Inflammatory macrophage (primary cell): ENCODE measurements around the gene RPS6KC1.
"Not testable (repeated sequence)": the region's sequence is repeated elsewhere in the genome, so short reads cannot be mapped to it uniquely, and the experiment has no call there.

Experiments used
- DNase-seq, 2 donors: peaks; one replicate each; pipeline ENCODE4 v3.0.0-alpha.2; 2020 to 2022
- total RNA-seq, 18 experiments: gene quantifications; one replicate each; lab custom pipeline; 2026; ENCODE audit warnings: mixed read lengths in 6 of 18, inconsistent platforms in 2 of 18; lab: John Stamatoyannopoulos, UW

Gene RPS6KC1, protein sequence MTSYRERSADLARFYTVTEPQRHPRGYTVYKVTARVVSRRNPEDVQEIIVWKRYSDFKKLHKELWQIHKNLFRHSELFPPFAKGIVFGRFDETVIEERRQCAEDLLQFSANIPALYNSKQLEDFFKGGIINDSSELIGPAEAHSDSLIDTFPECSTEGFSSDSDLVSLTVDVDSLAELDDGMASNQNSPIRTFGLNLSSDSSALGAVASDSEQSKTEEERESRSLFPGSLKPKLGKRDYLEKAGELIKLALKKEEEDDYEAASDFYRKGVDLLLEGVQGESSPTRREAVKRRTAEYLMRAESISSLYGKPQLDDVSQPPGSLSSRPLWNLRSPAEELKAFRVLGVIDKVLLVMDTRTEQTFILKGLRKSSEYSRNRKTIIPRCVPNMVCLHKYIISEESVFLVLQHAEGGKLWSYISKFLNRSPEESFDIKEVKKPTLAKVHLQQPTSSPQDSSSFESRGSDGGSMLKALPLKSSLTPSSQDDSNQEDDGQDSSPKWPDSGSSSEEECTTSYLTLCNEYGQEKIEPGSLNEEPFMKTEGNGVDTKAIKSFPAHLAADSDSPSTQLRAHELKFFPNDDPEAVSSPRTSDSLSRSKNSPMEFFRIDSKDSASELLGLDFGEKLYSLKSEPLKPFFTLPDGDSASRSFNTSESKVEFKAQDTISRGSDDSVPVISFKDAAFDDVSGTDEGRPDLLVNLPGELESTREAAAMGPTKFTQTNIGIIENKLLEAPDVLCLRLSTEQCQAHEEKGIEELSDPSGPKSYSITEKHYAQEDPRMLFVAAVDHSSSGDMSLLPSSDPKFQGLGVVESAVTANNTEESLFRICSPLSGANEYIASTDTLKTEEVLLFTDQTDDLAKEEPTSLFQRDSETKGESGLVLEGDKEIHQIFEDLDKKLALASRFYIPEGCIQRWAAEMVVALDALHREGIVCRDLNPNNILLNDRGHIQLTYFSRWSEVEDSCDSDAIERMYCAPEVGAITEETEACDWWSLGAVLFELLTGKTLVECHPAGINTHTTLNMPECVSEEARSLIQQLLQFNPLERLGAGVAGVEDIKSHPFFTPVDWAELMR
- 32.7 to 134 (median 45.1) reads per million in 18 experiments for total RNA-seq

DNA sequence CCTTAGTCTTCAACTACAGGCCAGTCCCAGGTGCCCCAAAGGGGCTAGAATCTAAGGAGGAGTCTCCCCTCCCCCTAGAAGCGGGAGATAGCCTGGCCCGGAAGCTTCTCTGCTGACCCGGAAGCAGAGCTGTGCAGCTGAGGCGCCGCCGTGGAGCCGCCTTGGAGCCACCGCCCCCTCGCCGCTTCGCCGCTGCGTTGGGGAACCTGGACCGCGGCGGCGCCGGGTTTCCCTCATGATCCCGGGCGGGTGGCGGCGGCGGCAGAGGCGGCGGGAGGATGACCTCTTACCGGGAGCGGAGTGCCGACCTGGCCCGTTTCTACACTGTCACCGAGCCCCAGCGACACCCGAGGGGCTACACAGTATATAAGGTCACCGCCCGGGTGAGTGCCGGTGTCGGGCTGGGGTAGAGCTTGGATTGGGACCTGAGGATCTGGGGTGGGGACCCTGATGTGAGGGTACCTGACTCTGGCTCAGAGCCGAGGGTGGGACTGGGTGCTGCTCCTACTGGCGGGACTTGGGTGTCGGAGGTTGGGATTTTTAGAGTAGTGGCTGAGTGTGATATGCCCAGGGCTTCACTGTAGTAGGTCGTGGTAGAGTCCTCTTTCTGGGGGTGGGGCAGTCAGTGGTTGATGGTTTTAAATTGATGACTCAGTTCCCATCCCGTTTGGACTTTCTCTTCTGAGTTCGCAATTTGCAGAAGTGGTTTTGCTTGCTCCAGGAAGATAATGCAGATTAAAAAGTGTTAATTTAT, at the start of gene RPS6KC1:
RPS6KC1 (plus strand) TSS at position 115 of the 754 bp plus-strand sequence; CDS start at position 279, 164 bp downstream.
- DNase-seq: peak; percentile 77 to 89

DNA sequence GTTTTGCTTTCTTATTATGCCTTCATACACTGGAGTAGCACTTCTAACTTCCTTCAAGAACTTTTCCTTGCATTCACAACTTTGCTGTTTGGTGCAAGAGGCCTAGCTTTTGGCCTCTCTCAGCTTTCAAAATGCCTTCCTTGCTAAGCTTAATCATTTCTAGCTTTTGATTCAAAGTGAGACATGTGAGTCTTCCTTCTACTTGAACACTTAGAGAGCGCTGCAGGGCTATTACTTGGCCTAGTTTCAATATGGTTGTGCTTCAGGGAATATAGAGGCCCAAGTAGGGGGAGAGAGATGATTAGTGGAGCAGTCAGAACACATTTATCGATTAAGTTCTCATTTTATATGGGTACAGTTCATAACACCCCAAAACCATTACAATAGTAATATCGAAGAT, 47.8 kb upstream of the RPS6KC1 start:
- no peak for DNase-seq

DNA sequence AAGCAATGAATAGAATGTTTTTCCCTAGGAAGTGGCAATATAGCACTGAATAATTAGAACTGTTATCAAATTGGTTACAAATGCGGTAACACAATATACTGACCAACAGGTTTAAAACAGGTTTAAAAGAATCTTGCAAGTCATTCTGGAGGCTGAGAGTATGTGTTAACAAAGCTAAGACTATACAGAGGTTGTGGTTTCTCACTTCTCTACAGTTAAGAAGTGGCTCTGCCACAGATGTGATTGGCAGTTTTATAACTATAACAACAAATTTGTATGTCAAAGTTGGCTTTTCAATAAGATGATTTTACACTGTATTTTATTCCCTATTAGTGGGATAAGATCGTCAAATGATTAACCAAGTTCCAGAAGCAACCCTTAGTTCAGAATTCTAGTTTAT, 42.5 kb upstream of the RPS6KC1 start:
- no peak for DNase-seq

DNA sequence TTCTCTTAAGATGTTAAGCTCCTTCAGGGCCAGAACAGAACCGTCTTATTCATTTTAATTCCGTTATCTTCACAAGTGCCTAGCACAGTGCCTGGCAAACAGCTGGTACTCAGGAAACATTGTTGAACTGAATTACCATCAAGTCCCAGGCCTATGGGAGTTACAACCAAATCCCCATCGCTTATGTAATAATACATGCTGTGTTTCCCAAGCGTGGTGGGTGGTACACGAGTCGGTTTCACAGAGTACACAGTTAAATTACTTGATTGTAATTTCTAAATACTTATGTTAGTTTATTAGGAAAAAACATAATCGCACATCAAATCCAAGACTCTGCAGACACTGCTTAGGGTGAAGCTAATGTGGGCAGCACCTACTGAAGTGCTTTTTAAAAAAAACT, 36.4 kb upstream of the RPS6KC1 start:
- peak; percentile 58 to 67 for DNase-seq

DNA sequence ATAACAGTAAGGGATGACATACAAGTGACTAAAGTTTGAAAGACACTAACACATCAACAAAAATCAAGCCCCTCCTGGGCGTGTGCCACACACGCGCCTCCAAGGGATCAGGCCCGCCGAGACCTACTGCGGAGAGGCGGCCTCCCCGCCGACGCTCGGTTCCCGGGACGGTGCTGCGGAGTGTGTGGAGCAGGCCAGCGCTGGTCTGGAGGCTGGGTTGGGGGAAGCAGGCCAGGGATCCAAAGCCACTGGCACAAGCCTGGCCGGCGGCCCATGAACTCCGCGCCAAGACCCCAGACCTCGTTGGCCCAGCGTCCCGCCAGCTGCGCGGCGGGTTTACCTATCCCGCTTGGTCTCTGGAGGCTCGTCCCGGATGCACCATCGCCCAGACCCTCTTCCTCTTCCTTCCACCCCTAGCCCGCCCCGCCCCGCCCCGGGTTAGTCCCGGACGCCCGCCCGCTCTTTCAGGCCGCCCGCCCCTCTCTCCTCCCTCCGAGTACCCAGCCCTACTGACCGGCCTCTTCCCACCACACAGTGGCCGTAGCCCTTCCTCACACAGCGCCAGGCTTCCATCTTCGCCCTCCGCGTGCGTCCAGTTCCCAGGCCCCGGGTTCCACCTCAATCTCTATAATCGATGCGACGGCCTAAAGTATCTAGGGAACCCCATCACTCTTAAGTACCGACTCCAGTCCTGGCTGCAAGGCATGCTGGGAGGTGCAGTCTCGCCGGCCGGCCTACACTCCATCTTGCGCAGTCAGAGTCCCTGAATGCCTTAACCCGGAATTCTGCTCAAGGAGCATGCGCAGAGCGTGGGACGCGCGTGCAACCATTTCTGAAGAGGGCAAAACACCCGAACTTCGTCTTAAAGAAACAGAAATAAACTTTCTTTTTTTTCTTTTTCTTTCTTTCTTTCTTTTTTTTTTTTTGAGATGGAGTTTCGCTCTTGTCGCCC, 35.7 kb upstream of the RPS6KC1 start, which contains the start of gene ANGEL2:
ANGEL2 (minus strand) TSS at position 769 of the 952 bp plus-strand sequence; CDS start at position 573, 196 bp downstream.
- peak; percentile 98 to 99 for DNase-seq

DNA sequence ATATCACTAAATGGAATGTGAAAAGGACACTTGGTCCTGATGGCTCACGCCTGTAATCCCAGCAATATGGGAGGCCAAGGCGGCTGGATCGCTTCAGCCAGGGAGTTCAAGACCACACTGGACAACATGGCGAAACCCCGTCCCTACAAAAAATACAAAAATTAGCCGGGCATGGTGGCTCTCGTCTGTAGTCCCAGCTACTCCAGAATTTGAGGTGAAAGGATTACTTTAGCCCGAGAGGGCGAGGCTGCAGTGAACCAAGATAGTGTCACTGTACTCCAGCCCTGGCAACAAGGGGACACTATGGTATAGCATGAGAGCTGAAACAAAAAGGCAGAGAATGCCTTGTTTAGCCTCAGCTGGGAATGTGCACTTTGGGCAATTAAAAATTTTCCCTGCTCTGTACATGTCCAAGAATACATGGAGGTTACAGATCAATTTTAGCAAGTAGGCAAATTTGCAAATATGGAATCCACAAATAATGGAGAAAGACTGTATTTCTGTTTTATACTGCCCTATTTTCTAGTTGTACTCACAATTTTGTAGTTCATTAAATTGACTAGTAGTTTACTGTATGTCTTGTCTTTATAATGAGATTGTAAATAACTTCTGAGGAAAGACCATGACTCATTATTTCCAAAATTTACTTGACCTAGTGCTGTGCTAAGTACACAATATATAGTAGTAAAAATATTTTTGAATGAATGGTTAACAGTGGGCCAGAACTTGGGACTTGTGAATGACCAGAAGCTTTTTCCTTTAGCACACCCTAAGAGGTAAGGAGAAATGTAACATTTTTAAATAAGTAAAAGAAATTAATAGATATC, 33.4 kb upstream of the RPS6KC1 start:
- no peak for DNase-seq

DNA sequence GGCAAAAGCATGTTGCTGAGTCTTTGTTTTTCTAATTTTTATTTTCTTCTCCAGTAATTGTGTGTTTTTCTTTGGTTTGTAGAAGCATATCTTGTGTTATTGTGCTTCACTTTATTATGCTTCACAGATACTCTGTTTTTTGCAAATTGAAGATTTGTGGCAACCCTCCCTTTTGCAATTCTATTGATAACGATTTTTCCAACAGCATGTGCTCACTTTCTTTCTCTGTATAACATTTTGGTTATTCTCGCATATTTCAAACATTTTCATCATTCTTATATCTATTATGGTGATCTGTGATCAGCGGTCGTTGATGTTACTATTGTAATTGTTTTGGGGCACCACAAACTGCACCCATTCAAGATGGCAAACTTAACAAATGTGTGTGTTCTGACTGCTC, 31.6 kb upstream of the RPS6KC1 start:
- DNase-seq: no peak

DNA sequence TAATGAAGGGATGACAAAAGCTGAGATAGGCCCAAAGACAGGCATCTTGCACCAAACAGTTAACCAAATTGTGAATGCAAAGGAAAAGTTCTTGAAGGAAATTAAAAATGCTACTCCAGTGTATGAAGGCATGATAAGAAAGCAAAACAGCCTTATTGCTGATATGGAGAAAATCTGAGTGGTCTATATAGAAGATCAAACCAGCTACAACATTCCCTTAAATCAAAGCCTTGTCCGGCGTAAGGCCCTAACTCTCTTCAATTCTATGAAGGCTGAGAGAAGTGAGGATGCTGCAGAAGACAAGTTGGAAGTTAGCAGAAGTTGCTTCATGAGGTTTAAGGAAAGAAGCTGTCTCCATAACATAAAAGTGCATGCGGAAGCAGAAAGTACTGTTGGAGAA, 31.0 kb upstream of the RPS6KC1 start:
- DNase-seq: no peak

DNA sequence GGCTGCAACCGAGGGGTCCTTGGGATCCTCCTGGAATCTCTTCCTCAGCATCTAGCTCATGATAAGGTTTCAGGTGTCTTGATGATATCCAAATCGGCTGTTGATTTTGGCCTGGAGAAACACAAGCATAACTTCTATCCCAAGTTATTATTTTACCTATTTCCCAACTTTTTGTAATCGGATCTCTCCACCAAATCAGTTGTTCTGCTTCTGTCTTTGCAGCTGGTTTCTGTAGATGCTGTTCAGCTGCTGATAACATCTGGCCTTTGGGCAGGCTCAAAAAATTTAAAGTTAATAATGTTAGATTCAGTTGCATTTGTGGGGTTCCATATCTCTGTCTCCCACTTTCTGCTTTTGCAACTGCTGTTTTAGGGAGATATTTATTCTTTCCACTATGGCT, 24.0 kb upstream of the RPS6KC1 start:
- DNase-seq: not testable (repeated sequence)

DNA sequence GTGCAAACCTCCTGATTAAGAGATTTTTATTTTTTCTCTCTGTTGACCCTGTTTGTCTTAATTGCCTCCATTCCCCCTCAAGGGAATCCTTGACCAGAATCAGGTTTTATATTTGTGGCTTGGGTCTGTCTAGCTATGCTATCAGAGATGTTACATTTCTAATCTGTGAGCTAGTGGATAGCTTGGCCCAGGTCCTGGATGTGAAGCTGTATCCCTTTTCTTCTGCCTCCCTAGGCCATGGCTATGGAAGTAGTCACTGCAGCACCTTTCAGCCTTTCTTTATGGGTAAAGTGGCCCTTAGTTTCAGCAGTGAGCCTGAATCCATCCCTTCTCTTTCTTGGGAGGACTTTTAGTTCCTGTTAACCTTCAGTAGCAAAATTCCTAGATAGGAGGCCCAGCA, 18.4 kb upstream of the RPS6KC1 start:
- DNase-seq: no peak

DNA sequence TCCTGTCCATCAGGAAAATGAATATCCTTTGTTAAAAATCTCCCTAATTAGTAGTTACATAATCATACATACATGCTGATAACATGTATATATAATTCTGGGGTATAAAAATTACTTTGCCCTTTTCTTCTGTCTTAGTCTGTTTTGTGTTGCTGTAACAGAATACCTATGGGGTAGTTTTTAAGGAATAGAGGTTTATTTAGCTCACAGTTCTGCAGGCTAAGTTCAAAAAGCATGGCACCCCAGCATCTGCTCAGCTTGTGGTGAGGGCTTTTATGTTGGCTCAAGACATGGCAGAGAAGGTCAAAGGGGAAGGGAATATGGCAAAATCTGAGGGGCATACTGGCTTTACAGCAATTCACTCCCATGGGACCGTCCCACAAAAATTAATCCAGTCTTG, 16.3 kb upstream of the RPS6KC1 start:
- DNase-seq: no peak

DNA sequence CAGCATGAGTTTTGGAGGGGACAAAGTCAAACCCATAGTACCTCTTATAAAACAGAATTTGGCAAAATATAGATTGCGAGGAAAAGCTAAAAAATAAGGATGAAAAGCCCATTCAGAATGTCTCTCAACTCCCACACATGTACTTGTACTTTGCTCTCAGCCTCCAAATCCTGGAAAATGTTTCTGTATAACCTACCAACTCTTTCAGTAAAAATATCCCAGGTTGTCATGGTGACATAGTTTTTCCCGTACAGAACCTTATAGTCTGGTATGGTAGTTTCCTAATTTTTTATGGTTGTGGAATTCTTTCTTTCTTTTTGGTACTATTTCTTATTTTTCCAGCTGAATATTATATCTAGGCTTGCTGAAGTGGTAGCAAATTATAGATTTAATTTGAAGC, 15.5 kb upstream of the RPS6KC1 start:
- DNase-seq: no peak

DNA sequence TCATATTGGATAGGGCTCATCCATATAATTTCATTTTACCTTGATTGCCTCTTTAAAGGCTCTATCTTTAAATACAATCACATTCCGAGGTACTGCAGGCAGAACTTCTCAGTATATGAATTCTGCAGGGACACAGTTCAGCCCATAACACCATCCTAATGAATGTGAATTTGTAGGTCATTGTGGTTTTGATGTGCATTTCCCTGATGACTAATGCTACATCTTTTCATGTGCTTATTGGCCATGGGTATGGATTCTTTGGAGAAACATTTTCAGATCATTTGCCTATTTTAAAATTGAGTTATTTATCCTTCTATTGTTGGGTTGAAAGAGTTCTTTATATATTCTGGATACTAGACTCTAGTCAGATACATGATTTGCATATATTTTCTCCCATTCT, 9.6 kb upstream of the RPS6KC1 start:
- DNase-seq: no peak

DNA sequence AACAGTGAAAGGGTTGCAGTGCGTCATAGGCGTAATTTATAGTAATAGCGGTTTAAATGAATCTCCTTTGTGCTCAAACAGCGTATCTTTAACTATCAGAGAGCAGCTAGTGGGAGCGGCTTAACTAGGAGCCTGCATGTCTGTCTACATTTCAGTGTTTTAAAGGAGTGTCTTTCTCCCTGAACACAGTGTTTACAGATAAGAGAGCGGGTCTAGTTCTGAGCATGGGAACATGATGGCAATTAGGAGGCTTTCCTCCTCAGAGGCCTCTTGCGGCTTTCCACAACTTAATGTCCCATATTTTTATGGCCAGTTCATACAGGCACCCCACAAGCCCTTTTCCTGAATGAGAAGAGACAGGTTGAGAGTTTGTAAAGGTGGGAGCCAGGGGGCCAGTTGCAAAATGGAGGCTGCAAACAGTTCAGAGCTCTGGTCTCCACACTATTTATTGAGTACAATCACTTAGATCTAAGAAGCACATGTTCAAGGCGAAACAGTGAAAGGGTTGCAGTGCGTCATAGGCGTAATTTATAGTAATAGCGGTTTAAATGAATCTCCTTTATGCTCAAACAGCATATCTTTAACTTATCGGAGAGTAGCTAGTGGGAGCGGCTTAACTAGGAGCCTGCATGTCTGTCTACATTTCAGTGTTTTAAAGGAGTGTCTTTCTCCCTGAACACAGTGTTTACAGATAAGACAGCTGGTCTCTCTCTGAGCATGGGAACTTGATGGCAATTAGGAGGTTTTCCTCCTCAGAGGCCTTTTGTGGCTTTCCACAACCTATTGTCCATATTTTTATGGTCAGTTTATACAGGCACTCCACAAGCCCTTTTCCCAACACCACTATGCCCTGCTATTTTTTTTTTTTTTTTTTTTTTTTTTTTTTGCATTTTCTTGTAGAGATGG, 5.5 kb upstream of the RPS6KC1 start:
- not testable (repeated sequence) for DNase-seq

DNA sequence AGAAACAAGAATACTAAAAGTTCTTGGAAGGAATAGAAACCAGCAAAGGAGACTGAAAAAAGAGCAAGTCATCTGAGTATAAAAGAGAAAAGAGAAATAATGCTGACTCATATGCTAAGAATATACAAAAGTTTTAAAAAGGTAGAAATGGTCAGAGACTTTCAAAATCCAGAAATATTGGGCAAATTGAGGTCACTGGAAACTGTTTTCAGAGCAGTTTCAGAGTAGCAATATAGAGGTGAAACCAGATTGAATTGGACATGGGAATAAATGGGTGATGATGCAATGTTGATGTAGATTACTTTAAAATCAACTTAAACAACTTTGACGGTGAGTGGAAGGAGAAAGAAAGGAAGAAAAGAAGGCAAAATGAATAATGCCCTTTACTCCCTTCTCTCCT, 1.8 kb upstream of the RPS6KC1 start:
- DNase-seq: no peak

DNA sequence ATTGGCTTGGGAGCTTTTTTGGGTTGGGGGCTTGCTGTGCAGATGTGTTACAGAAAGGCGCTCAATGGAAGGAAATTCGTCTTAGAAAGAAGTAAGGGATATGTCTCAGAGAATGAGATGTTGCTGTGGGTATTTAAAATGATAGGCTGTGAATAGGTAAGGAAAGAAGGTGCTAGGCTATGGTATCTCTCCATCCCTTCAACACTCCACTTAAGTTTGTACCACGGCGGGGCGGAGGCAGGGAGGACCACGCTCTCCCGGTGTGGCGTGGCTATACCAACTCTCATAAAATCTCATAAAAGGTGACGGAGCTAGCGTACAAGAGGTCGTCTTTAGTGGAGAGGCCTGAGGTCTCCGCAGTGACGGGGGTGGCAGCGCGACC, 305 bp upstream of the RPS6KC1 start:
- DNase-seq: peak in 1 of 2 donors; percentile 3

DNA sequence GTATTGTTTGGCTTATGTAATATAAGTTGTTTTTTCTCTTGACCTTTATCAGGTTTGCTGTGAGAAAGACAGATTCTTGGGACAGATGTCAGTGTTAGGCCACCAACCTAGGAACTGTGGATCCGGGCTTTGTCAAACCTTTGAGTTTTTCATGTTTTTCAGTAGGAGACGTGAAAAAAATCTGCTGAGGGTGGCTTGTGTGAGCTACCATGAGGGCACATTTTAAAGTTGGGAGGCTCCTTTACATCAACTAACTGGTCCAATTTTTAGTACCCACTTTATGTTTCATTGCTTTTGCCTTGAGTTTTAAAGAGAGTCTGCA, 801 bp downstream of the RPS6KC1 start:
- no peak for DNase-seq

DNA sequence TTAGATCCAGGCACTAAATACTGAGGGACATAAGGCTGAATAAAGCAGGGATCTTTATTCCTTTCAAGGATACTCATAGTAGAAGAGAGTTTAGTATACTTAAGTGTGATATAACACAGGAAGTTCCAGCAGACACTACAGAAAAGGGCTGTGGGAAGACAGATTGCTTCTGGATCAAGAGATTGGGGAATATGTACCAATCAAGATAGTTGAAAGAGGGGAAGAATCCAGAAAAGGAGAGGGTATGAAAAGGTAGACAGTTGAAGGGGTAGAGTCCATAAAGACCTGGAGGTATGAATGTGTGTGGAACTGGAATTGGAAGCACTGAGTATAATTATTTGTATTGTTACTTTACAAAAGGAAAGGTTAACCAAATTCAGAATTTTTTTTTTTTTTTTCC, 2.4 kb downstream of the RPS6KC1 start:
- DNase-seq: no peak

DNA sequence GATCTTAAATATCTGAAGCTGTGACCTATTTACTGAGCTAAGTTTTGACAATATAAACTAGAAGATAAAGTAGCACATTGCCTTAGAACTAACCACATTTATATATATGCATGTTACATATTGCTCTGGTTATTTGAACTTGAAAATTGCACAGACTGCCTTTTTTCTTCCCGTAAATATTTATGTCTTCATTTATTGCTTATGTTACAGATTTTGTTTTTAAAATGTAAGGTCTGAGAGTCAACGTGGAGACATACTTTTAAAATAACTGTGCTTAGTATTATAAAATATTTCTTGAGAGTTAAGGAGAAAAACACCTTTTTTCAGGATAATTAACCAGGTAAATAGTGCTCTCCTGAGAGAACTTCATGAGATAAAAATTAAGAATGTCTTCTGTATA, 3.1 kb downstream of the RPS6KC1 start:
- no peak for DNase-seq
